Hepatocyte (in vitro differentiated cells): ENCODE results near the gene RPS6KA2.

Source experiments
- EZH2 ChIP-seq: fragments of 200-600 bp; sonication (generic); IDR thresholded peaks from 2 replicates; pipeline ENCODE4 v1.6.1; 2016; ENCODE audit warnings: antibody characterized with exemption, mild to moderate bottlenecking, borderline replicate concordance
- EZH2phosphoT487 ChIP-seq: fragments of 200-600 bp; sonication (generic); IDR thresholded peaks from one replicate; pipeline ENCODE4 v1.6.1; 2018; ENCODE audit warnings: antibody characterized with exemption, mild to moderate bottlenecking, low read depth, moderate library complexity; ENCODE audit not compliant: unreplicated experiment, severe bottlenecking
- TF ChIP-seq, protein P1 (sequence below): fragments of 200-600 bp; sonication (generic); IDR thresholded peaks from 2 replicates; pipeline ENCODE4 v1.5.1; 2016; ENCODE audit warnings: antibody characterized with exemption, mild to moderate bottlenecking; ENCODE audit not compliant: poor library complexity

DNA sequence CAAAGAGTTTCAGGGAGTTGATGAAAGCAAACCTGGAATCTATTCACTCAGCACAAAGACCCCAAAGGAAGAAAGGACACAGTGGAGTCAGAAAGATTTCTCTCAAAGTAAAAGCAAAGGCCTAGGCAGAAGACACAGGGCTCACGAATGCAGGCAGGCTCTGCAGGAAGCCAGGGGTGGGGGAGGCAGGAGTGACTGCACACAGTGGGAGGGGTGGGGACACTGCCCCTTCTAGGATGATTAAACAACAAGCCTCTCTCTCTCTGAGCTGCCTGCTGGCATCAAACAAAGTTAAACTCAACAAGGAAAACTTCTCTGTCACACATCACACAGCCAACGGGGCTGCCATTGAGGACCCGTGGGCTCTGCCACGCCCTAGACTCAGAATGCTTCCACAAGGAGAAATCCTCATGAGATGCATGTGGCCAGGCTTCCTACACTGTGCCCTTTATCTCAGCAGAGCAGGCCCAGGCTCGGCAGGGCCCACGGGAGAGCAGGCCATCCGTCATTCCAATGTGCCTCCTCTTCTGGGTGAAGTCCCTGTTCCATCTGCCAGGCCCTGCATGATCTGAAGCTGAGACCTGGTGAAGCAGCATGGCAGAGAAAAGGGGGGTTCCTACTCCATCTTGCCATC, 110.7 kb downstream of the RPS6KA2 start:
- TF ChIP-seq, protein P1, sequence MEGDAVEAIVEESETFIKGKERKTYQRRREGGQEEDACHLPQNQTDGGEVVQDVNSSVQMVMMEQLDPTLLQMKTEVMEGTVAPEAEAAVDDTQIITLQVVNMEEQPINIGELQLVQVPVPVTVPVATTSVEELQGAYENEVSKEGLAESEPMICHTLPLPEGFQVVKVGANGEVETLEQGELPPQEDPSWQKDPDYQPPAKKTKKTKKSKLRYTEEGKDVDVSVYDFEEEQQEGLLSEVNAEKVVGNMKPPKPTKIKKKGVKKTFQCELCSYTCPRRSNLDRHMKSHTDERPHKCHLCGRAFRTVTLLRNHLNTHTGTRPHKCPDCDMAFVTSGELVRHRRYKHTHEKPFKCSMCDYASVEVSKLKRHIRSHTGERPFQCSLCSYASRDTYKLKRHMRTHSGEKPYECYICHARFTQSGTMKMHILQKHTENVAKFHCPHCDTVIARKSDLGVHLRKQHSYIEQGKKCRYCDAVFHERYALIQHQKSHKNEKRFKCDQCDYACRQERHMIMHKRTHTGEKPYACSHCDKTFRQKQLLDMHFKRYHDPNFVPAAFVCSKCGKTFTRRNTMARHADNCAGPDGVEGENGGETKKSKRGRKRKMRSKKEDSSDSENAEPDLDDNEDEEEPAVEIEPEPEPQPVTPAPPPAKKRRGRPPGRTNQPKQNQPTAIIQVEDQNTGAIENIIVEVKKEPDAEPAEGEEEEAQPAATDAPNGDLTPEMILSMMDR: no peak
- TF ChIP-seq EZH2phosphoT487 (no peak), EZH2 (no peak)
